Natural killer cell treated with Interleukin-12 subunit alpha and Interleukin-12 subunit beta and Interleukin-15 and Interleukin-18, amount 100 ng/mL, for 72 hours (primary cell): ENCODE results near the gene CACNA2D2. TPM values are rescaled to one million over a fixed set of nuclear protein-coding genes. Genes with fewer than 3 reads are reported as not detected.

Source experiments
- ATAC-seq, 2 donors: fragments of 150-1000 bp; cut with Tn5 transposase in 1 of 2; sonication (Bioruptor Pico), chemical (Tn5 transposase) in 1 of 2; 2 replicates each; pipeline ENCODE4 v1.10.0; 2021
- DNase-seq: peaks from one replicate; pipeline ENCODE4 v3.0.0; 2022; ENCODE audit warnings: low spot score
- H3K27ac Mint-ChIP-seq, 2 donors: 1 replicate in 1 of 2; 2 replicates in 1 of 2; pipeline ENCODE4 v1.8.0; 2022; ENCODE audit warnings: mixed read lengths in 2 of 2, mild to moderate bottlenecking in 1 of 2, moderate library complexity in 1 of 2
- H3K27me3 Mint-ChIP-seq, 2 donors: 1 replicate in 1 of 2; 2 replicates in 1 of 2; pipeline ENCODE4 v1.8.0; 2022; ENCODE audit warnings: mixed read lengths in 2 of 2
- H3K36me3 Mint-ChIP-seq: one replicate; pipeline ENCODE4 v1.8.0; 2022; ENCODE audit warnings: mixed read lengths
- H3K4me1 Mint-ChIP-seq, 2 donors: 1 replicate in 1 of 2; 2 replicates in 1 of 2; pipeline ENCODE4 v1.8.0; 2022; ENCODE audit warnings: low read depth in 2 of 2, mixed read lengths in 2 of 2, mild to moderate bottlenecking in 1 of 2
- H3K4me3 Mint-ChIP-seq: one replicate; pipeline ENCODE4 v1.8.0; 2022; ENCODE audit warnings: mixed read lengths
- H3K9me3 Mint-ChIP-seq: 2 replicates; pipeline ENCODE4 v1.8.0; 2022; ENCODE audit warnings: mixed read lengths
- total RNA-seq, 2 donors: library from RNA; stranded (reverse); gene quantifications; one replicate each; pipeline ENCODE4 v1.2.3, GENCODE V29; 2022

CACNA2D2 gene
- total RNA-seq, 2 donors from 2014 or later = 1.6 to 1.7 TPM

DNA sequence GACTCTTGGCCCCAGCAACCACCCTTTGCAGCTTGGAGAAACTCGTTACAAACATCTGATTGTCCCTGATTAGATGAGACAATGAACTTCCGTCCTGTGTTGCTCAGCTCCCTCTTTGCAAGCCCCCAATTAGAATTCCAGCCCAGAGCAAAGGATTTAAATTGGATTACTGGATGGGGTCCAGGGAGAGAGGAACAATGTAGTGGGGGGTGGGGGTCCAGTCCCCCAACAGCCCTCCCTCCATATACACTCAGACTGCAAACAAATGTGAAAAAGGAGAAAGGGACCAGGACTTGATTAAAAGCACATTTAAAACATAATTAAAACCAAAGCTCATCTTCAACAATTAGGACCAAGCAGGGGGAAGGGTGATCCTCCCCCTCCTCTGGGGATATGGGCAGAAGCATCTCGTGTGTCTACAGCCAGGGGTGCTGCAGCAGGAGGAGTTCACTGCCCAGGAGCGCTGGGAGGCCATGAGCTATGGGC, 72.4 kb downstream of the CACNA2D2 start:
- Mint-ChIP-seq H3K27me3 (no peaks in the 10 kb centered on the region), H3K4me1 (peaks cover 56 to 66% of the 10 kb centered on the region in 2 donors), H3K36me3 (no peaks in the 10 kb centered on the region), H3K4me3 (peak overlapping the region; percentile 82), H3K27ac (peak overlapping the region; percentile 39 to 76), H3K9me3 (no peaks in the 10 kb centered on the region)
- ATAC-seq (no peak), DNase-seq (no peak)

DNA sequence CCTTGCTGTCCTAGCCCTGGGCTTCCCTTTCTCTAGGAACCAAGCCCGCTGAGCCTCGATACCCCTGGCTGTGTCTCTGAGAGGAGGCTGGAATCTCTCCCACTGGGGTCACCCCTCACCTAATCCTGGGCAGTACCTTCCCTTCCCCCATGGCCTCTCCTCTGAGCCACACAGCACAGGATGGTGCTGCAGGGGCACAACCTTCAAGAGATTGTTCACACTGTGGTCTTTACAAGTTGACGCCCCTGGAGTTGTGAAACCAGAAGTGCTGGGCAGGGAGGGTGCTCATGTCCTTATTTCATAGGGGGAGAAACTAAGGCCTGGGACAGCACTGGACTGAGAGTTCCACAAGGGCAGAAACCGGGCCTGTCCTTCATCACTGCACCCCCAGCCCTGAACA, 73.2 kb downstream of the CACNA2D2 start:
- peaks cover 48 to 63% of the 10 kb centered on the region in 2 donors for H3K4me1 Mint-ChIP-seq
- no peaks in the 10 kb centered on the region for H3K36me3 Mint-ChIP-seq
- ATAC-seq (peak; percentile 85 to 87), DNase-seq (peak; percentile 69)
- H3K9me3 Mint-ChIP-seq = no peaks in the 10 kb centered on the region
- H3K4me3 Mint-ChIP-seq = peak overlapping the region; percentile 82
- H3K27ac Mint-ChIP-seq = peak overlapping the region; percentile 39 to 76
- no peaks in the 10 kb centered on the region for H3K27me3 Mint-ChIP-seq

DNA sequence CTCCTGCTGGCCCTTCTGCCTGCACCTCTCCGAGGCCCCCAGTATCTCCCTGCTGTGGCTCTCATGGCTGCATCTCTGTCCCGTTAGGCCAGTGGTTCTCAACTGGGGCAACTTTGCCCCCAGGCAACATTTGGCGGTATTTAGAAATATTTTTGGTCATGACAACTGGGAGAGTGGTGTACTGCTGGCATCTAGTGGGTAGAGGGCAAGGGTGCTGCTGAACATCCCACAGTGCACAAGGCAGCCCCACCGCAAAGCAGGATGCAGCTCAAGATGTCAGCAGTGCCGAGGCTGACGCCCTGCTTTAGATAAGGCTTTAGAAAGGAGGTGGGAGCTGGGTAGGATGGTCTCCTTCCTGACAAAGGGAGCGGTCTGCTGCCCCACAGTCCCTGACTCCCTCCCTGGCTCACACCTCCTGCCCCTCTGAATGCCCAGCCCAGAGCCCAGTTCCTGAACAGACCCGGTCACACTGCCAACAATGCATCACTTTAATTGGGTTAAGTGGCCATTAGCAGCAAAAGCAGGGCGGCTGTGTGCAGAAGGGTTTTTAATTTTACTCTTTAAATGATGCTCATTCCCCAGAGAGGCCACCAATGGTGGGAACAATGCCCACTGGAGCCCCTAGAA, 75.3 kb downstream of the CACNA2D2 start:
- DNase-seq (no peak), ATAC-seq (peak; percentile 70 to 78)
- H3K27me3 Mint-ChIP-seq = no peaks in the 10 kb centered on the region
- no peaks in the 10 kb centered on the region for H3K36me3 Mint-ChIP-seq
- H3K9me3 Mint-ChIP-seq = no peaks in the 10 kb centered on the region
- peak overlapping the region; percentile 23 to 61 for H3K27ac Mint-ChIP-seq
- peaks cover 37 to 48% of the 10 kb centered on the region in 2 donors for H3K4me1 Mint-ChIP-seq
- peak overlapping the region; percentile 33 for H3K4me3 Mint-ChIP-seq

DNA sequence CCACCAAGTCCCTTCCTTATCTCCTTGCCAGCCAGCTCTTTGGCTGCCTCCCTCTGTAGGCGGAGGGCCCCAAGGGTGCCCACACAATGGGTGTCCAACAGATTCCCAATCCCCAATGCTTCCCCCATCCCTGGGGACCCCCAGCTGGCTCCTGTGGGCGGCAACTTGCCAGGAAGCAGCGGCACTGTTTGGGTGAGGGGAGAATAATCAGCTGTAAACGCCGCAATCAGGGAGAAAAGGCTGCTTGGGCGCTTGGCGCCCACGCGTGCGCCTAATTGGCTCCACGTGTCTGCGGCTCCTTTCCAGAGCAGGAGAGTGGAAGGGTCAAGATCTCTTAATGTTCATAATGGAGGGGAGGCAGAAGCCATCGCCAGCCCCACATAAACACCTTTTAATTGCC, 76.2 kb downstream of the CACNA2D2 start:
- DNase-seq (no peak), ATAC-seq (no peak)
- H3K9me3 Mint-ChIP-seq = no peaks in the 10 kb centered on the region
- no peaks in the 10 kb centered on the region for H3K36me3 Mint-ChIP-seq
- peak overlapping the region in 1 of 2 donors; percentile 61 for H3K27ac Mint-ChIP-seq
- H3K4me3 Mint-ChIP-seq = no peak overlapping the region
- H3K27me3 Mint-ChIP-seq = no peaks in the 10 kb centered on the region
- H3K4me1 Mint-ChIP-seq = peaks cover 34 to 48% of the 10 kb centered on the region in 2 donors

DNA sequence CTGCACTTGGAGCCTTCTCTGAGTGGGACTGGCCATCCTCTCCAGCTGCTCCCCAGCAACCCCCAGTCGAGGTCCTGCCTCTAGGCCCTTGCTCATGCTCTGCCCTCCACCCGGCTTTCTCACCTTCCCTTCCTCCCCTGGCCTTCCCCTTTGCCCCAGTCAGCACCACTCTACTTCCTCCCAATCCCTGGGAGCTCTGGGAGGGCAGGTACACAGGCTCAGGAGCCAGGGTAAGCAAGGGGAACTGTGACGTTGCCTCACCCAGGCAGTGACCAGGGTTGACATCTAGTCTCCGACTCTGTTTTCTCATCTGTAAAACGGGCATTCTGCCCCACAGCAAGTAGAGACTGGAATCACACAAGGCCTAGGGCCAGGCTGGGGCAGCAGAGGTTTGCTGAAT, 77.5 kb downstream of the CACNA2D2 start:
- H3K27ac Mint-ChIP-seq = no peak overlapping the region
- no peaks in the 10 kb centered on the region for H3K9me3 Mint-ChIP-seq
- no peak for ATAC-seq
- H3K4me1 Mint-ChIP-seq = peaks cover 29 to 47% of the 10 kb centered on the region in 2 donors
- no peaks in the 10 kb centered on the region for H3K36me3 Mint-ChIP-seq
- no peaks in the 10 kb centered on the region for H3K27me3 Mint-ChIP-seq
- no peak for DNase-seq
- no peak overlapping the region for H3K4me3 Mint-ChIP-seq

DNA sequence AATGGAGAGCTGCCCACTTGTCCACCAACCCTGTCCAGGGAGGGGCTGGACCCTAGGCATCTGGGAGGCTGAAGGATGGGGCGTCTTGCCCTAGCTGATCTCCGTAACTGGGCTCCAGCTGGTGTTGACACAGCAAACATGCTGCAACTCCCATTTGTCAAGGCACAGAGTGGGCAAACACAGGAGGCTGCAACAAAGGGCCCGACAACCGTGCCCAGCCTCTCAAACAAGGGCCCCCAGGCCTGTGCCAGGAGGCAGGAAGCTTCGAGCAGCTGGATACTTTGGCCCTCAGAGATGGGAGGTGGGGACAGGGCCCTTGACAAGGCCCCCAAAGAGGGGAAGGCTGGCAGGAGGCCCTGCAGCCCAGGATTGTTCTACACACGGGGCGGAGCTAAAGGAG, 79.9 kb downstream of the CACNA2D2 start:
- DNase-seq = no peak
- H3K27me3 Mint-ChIP-seq = no peaks in the 10 kb centered on the region
- H3K4me1 Mint-ChIP-seq = peaks cover 17 to 35% of the 10 kb centered on the region in 2 donors
- no peak overlapping the region for H3K27ac Mint-ChIP-seq
- no peaks in the 10 kb centered on the region for H3K9me3 Mint-ChIP-seq
- H3K4me3 Mint-ChIP-seq = no peak overlapping the region
- ATAC-seq = no peak
- no peaks in the 10 kb centered on the region for H3K36me3 Mint-ChIP-seq

DNA sequence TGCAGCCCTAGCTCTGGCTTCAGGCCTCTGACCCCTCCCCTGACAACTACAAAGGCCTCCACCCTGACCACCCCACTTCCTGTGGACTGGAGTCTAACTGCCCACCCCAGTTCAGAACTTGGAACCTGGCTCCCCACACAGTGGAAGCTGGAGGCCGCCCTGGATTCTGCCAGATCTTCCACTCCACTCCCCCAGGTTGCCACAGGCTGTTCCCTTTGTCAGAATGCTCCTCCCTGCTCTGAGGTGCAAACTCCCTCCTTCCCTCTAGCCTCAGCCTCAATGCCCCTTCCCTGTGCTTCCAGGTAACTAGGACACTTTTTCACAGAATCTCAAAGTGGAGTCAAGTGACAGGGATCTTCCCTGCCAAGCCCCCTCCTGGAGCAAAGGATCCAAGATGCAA, 81.3 kb downstream of the CACNA2D2 start:
- Mint-ChIP-seq H3K4me3 (no peak overlapping the region), H3K36me3 (no peaks in the 10 kb centered on the region), H3K9me3 (no peaks in the 10 kb centered on the region), H3K27me3 (no peaks in the 10 kb centered on the region), H3K27ac (no peak overlapping the region), H3K4me1 (peaks cover 11 to 33% of the 10 kb centered on the region in 2 donors)
- ATAC-seq = no peak
- no peak for DNase-seq

DNA sequence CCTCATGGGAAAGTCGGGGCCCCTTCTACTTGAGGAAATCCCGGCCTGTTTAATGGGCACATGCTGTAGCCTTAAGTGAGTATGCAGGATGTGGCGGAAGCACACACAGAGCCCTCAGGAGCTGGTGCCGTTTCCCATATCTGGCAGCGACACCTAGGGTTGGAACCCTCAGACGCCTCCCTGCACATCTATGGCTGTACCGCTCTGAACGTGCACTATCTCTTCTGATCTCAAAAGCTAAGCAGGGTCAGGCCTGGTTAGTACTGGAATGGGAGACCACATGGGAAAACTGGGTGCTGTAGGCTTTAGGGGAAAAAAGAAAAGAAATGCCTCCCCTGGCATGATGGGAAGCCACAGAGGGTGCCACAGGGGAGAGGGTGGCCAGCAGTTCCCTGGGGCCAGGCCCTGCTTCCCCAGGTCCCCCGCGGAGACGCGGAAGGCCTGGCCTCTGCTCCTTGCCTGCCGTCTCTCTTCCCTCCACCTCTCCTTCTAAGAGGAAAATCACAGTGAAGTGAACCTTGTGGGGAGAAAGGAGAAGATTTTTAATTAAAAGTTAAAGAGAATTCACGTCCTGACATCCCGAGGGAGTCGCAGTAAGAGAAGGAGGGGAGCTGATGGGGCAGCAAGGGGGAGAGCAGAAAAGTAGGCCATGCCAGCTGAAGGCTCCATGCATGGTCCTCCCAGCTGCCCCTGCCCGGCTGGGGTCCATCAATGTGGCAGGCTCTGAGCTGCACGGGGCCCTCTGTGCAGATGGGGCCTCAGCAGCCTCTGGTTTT, 83.7 kb downstream of the CACNA2D2 start:
- H3K36me3 Mint-ChIP-seq = no peaks in the 10 kb centered on the region
- no peak overlapping the region for H3K27ac Mint-ChIP-seq
- H3K4me3 Mint-ChIP-seq = no peak overlapping the region
- no peaks in the 10 kb centered on the region for H3K9me3 Mint-ChIP-seq
- H3K27me3 Mint-ChIP-seq = no peaks in the 10 kb centered on the region
- peaks cover 23 to 44% of the 10 kb centered on the region in 2 donors for H3K4me1 Mint-ChIP-seq
- no peak for DNase-seq
- no peak for ATAC-seq

DNA sequence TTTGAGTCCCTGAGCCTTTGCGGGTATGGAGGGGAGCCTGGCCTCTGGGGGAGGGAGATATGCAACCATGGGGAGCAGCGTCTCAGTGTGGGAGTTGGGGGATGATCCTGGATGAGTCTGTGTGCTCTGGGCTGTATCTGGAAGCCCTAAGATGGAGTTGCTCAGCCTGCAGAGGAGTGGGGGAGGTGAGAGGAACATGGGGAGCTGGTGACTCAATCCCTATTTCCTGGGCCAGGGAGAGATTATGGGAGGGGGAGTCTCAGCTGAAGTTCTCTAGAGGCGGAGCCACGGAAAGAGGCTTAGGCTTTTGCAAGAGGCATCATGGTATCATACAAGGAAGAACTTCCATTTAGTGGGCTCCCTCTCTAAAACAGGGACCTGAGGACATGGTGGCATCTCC, 84.6 kb downstream of the CACNA2D2 start:
- Mint-ChIP-seq H3K27me3 (no peaks in the 10 kb centered on the region), H3K4me3 (no peak overlapping the region), H3K36me3 (no peaks in the 10 kb centered on the region), H3K4me1 (peaks cover 23 to 44% of the 10 kb centered on the region in 2 donors), H3K27ac (no peak overlapping the region), H3K9me3 (no peaks in the 10 kb centered on the region)
- no peak for DNase-seq
- no peak for ATAC-seq

DNA sequence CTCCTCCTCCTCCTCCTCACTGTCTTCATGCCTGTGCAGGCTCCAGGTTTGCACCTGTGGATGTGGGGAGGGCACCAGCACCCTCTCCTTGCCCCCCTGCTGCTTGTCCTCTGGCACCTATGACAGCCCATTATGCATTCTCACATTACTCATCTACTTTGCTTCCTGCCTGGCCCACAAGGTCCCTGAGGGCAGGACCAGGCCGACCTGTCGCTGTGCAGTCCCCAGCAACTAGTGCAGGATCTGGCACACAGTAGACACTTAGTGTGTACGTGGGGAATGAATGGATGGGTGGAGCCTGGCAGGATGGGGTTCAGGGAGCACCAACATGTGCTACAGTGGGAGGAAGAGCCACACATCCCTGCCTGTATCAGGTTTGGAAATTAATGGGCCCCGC, 85.8 kb downstream of the CACNA2D2 start:
- Mint-ChIP-seq H3K27ac (no peak overlapping the region), H3K9me3 (no peaks in the 10 kb centered on the region), H3K4me3 (no peak overlapping the region), H3K27me3 (no peaks in the 10 kb centered on the region), H3K36me3 (no peaks in the 10 kb centered on the region), H3K4me1 (peaks cover 23 to 41% of the 10 kb centered on the region in 2 donors)
- no peak for DNase-seq
- ATAC-seq = peak in 1 of 2 donors; percentile 51

DNA sequence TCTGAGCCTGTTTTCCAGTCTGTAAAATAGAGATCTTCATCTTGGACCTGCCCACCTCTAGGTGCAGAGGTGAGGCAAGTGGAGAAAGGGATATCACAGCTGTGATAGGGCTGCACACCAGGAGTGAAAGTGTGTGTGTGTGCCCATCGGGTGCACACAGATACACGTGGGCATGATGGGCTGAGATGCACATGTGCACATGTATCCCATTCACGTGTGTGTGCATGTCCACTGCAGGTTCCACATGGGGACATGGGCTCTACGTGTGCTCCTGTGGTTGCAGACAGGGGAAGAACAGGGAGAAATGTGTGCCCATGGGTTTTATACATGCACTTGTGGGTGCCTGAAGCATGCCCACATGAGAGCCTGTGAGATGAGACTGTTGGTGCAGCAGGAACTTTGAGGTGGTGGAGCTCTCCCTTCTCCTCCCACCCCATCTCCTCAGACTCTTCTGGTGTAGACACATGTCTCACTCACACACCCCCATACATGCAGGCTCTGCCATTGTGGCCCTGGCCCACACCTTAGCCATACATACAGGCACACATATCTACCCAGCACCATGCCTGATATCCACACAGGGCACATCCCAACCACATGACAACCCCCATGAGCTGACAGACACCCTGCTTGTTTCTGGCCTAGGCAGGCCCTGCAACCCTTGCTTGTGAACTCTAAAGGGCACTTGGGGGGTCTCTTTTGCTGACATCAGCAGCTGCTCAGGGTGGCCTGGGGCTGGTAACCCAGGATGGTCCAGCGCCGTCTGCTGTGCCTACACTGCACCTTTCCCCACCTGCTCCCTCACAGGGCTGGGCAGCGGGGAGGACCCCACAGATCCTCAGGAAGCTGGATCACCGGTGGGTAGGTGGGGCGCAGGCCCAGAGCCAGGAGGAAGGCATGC, 86.4 kb downstream of the CACNA2D2 start:
- no peak overlapping the region for H3K27ac Mint-ChIP-seq
- ATAC-seq (no peak), DNase-seq (no peak)
- no peaks in the 10 kb centered on the region for H3K36me3 Mint-ChIP-seq
- no peaks in the 10 kb centered on the region for H3K9me3 Mint-ChIP-seq
- no peaks in the 10 kb centered on the region for H3K27me3 Mint-ChIP-seq
- no peak overlapping the region for H3K4me3 Mint-ChIP-seq
- peaks cover 23 to 36% of the 10 kb centered on the region in 2 donors for H3K4me1 Mint-ChIP-seq

DNA sequence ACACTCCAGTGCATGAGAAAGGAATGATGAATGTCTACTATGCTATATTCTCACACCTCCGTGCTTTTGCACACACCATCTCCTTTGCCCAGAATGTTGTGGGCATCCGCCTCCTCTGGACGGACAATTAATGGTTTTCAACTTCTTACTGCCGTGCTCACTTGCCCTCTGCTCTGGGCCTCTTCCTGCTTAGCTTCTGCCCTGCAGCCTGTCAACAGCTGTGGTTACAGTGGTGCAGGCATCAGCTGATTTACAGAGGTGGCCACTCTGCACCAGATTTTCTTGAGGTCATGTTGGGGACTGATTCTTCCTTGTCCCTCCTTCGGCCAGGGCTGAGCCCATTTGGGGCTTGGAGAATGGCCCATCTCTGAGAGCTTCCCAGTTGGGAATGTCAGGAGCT, 87.6 kb downstream of the CACNA2D2 start:
- Mint-ChIP-seq H3K4me1 (peaks cover 23 to 38% of the 10 kb centered on the region in 2 donors), H3K27ac (peak overlapping the region in 1 of 2 donors; percentile 38), H3K4me3 (peak overlapping the region; percentile 30), H3K36me3 (no peaks in the 10 kb centered on the region), H3K9me3 (no peaks in the 10 kb centered on the region), H3K27me3 (no peaks in the 10 kb centered on the region)
- ATAC-seq (peak; percentile 54 to 66), DNase-seq (no peak)

DNA sequence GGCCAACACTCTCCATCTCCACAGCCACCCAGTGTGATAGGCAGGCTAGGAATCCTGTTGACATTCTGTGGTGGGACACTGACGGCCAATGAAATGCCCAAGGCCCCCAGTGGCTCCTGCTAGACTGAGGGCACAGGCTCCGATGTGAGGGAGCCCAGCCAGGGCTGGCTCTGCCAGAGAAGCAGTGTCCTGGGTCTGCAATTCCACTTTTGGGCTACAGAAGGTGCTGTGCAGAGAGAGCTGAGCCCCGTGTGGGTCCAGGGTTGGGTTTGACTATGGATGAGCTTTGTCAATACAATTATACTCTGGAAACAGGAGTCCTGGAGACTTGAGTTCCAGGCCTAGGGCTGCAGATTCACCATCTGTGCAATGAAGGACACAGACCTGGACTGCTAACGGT, 88.4 kb downstream of the CACNA2D2 start:
- H3K4me3 Mint-ChIP-seq = no peak overlapping the region
- no peak for DNase-seq
- H3K36me3 Mint-ChIP-seq = no peaks in the 10 kb centered on the region
- H3K4me1 Mint-ChIP-seq = peaks cover 23 to 38% of the 10 kb centered on the region in 2 donors
- no peak for ATAC-seq
- H3K27me3 Mint-ChIP-seq = no peaks in the 10 kb centered on the region
- H3K9me3 Mint-ChIP-seq = no peaks in the 10 kb centered on the region
- H3K27ac Mint-ChIP-seq = no peak overlapping the region
